ENCODE measurements around the gene LRRC27. TPM values are rescaled to one million over a fixed set of nuclear protein-coding genes. Genes with fewer than 3 reads are reported as not detected.
"Not testable (repeated sequence)": the region's sequence is repeated elsewhere in the genome, so short reads cannot be mapped to it uniquely, and the experiment has no call there.

Gene LRRC27
- polyA plus RNA-seq, 5 donors, result 26.3 to 35.6 (median 33.5) TPM

- DNase-seq, result peak; percentile 53 to 63
Measured at GRCh38 chr10:132335189-132336063, 3.4 kb downstream of the LRRC27 start.

GRCh38 chr10:132336064-132336746 lies 4.2 kb downstream of the LRRC27 start:
- DNase-seq, result no peak

- no peak for DNase-seq
Measured at GRCh38 chr10:132336919-132337407, 5.0 kb downstream of the LRRC27 start.

DNA sequence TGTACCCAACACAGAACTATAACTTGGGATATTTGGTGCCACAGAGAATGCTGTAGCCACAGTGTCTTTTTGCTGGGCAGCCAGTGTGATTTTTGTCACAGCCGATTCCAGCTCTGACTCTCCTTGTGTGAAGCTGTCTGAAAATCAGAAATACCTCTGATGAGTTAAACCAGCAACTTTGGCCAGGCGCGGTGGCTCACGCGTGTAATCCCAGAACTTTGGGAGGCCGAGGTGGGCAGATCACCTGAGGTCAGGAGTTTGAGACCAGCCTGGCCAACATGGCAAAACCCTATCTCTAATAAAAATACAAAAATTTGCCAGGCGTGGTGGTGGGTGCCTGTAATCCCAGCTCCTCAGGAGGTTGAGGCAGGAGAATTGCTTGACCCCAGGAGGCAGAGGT lies 5.9 kb downstream of the LRRC27 start:
- DNase-seq, result not testable (repeated sequence)

DNA sequence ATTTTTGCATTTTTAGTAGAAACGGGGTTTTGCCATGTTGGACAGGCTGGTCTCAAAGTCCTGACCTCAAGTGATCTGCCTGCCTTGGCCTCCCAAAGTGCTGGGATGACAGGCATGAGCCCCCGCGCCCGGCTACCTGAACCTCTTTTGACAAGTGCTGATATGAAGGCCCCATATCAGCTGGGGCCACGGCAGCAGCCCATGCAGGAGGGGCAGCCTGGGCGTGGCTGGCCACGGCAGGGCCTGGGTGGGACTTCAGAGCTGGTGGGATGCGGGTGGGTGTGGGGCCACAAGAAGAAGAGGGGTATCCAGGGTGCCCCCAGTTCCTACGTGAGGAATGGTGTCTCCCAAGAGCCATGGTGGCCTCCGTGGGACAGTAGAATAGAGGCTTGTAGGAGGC lies 6.9 kb downstream of the LRRC27 start:
- DNase-seq, result no peak

GRCh38 chr10:132339276-132339675 lies 7.3 kb downstream of the LRRC27 start:
- no peak for DNase-seq

DNA sequence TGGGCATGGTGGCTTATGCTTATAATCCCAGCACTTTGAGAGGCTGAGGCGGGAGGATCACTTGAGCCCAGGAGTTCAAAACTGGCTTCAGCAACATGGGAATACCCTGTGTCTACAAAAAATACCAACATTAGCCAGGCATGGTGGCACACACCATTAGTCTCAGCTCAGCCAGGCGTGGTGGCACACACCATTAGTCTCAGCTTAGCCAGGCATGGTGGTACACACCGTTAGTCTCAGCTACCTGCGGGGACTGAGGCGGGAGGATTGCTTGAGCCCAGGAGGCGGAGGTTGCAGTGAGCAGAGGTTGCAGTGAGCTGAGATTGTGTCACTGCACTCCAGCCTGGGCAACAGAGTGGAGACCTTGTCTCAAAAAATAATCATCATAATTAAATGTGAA lies 9.0 kb downstream of the LRRC27 start:
- no peak for DNase-seq

- DNase-seq, result no peak
Measured at GRCh38 chr10:132341781-132342180, 9.8 kb downstream of the LRRC27 start.

DNA sequence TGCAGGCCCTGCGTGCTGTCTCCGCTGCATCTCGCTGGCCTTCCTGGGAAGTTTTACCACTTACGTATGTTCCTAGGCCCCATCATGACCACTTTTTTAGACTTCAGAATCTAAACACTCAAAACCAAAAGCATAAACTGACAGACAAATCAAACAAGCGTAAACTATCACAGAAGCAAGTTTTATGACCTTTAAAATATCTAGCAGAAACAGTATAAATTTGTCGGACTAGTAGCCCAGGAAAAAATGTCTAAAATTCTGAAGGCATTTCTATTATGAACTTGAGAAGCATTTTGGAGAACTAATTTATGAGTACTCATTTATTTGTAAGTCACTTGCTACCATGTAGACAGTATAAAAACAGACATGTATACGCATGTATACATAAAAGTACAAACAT lies 10.6 kb downstream of the LRRC27 start:
- DNase-seq, result no peak

DNA sequence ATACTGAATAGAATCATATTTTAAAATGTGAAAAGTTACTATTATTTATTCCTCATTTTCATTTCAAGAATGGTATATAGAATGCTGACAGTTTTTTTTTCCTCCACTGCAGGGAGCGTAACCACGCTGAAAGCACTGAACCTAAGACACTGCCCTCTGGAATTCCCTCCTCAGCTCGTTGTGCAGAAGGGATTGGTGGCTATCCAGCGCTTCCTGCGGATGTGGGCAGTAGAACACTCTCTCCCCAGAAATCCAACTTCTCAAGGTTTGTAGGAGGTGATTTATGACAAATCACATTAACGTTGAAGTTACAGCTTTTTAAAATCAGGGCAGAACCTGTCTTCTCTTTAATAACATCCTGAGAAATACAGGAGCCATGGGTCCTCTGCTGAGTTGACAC lies 12.4 kb downstream of the LRRC27 start:
- DNase-seq, result no peak

DNA sequence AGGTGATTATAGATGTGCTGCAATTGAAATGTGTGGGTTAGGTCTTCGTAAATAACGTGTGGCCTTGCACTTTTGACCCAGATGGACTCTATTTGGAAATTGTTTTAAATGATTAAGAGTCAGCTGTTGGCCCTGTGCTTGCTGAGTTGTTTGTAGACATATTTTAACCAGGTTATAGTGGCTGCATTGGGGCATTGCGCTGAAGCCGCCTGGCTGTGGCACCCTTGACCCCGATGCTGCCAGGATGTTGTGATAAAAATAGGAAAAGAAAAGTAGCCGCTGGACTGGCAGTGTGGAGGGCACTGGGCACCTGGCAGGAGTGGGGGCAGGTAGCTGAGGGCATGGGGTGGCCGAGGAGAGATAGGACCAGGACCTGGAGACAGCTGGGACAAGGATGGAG lies 13.4 kb downstream of the LRRC27 start:
- DNase-seq, result no peak

DNA sequence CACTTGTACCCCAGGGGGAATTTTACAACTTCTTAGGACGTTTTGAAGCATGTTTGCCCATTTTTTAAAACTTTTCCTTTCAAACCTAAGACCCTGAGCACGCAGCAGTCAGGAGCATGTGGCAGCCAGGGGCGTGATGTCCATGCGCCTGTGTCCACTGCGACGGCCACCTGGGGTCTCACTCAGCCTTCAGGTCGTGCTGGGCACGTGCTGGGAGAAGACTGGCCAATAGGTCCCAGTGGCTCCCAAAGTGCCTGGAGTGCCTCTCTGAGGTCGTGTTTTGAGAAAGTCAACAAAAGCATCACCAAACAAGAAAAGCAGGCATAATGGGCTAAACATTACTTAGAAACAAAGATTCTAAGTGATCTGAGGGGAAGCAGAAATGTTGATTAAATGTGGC lies 14.8 kb downstream of the LRRC27 start:
- DNase-seq, result no peak

- DNase-seq, result no peak
Measured at GRCh38 chr10:132347211-132347930, 15.4 kb downstream of the LRRC27 start.

DNA sequence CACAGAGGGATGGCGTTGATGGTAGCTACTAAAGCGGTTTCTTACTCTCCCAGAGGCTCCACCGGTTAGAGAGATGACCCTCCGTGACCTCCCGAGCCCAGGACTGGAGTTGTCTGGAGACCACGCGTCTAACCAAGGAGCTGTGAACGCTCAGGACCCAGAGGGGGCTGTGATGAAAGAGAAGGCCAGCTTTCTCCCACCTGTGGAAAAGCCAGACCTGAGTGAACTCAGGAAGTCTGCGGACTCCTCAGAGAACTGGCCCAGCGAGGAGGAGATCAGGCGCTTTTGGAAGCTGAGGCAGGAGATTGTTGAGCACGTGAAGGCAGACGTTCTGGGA lies 15.9 kb downstream of the LRRC27 start:
- DNase-seq, result no peak

- no peak for DNase-seq
Measured at GRCh38 chr10:132349766-132350165, 17.8 kb downstream of the LRRC27 start.

GRCh38 chr10:132350391-132350790 lies 18.4 kb downstream of the LRRC27 start:
- no peak for DNase-seq

GRCh38 chr10:132350946-132351345 lies 19.0 kb downstream of the LRRC27 start:
- no peak for DNase-seq

DNA sequence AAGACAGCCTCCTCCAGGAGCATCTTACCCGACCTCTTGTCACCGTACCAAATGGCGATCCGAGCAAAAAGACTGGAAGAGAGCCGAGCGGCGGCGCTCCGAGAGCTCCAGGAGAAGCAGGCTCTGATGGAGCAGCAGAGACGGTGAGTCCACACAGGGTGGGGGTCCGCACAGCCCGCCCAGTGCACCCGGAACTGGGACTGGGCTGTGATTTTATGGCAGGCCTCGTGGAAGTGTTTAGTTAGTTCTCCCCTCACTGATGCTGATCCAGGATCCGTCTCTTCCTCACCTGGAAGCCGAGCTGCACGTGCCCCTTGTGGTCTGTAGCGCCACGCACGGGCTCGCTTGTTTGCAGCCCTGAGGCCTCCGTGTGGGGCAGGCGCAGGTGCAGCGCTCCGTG lies 19.6 kb downstream of the LRRC27 start:
- DNase-seq, result no peak

DNA sequence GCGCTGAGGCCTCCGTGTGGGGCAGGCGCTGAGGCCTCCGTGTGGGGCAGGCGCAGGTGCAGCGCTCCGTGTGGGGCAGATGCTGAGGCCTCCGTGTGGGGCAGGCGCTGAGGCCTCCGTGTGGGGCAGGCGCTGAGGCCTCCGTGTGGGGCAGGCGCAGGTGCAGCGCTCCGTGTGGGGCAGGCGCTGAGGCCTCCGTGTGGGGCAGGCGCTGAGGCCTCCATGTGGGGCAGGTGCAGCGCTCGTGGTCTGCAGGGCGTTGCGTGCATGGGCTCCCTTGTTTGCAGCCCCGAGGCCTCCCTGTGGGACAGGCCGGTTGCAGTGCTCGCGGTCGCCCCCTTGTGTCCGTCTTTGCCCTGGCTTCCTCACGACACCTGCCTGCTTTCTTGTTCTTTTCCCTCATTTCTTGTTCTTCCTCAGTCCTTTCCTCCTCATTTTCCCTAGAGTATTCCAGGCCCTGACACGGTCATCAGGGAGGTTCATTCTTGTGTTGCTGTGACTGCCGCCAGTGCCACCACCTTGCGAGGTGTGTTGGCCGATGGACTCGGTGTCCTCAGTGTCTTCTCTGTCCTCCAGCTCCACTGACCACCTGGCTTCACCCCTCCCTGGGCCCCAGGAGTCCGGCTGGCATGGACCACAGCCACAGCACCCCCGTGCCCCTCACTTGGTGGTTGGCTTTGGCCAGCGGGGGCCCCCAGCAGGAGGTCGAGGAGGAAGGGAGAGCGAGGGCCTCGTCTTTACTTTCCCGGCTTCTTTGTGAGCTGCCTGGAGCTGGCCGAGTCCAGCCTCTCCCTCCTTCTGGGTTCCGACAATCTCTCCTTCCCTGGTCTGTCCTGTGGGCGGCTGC lies 20.7 kb downstream of the LRRC27 start:
- DNase-seq, result peak in 1 of 2 donors; percentile 32

DNA sequence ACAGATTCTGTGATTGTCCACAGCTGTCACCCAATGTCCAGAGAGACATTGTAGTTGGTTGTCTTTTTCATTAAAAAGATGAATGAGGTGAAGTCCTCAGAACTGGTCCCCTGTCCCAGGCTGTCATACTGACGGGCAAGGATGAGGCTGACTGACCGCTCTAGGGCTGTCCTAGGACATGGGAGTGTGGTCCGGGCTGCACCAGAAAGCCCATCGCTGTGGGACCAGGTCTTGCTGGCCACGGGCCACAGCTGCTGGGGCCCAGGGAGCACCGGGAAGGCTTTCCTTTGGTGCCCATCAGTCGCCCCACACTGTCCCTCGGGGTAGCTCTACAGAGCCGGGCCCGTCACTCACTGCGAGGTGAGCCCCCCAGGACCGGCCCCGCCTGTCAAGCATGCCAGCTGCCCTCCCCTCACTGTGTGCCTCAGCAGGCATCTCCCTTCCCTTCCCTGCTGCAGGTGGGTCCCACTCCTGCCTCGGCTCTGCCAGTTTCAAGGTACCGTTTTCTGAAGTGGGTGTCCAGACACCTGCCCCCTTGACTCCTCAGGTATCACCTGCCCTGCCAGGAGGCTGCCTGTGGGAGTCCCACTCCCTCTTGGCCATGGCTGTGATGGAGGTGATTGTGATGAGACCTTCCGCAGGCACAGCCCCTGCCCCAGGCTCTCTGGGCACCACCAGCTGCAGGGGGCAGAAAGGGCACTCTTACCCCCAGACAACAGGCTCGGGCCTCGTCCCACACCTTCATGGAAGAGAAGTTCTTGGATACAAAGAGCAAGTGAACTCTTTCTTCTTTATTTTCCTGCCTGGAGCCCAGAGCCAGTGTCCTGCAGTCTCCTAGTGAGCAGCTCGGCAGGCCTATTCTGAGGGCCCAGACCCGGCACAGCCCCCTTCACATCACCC lies 21.7 kb downstream of the LRRC27 start:
- no peak for DNase-seq

Measured in right lung (tissue), 5 donors.